ENCODE measurements around the gene SLC7A10. TPM values are rescaled to one million over a fixed set of nuclear protein-coding genes. Genes with fewer than 3 reads are reported as not detected.

SLC7A10 gene
- total RNA-seq, 1 experiment from 2014 or later: not detected

- H3K27ac ChIP-seq: no peak overlapping the region
- no peaks in the 10 kb centered on the region for H3K9me3 ChIP-seq (replicated peaks)
- no peak overlapping the region for H3K4me3 ChIP-seq
- no peak for DNase-seq (ENCODE audit: low read depth in 1 of 2, low spot score in 2 of 2)
- H3K27me3 ChIP-seq (replicated peaks): peaks cover 27% of the 10 kb centered on the region
- H3K4me1 ChIP-seq (replicated peaks): no peaks in the 10 kb centered on the region
- H3K36me3 ChIP-seq: no peaks in the 10 kb centered on the region
These were observed 37.8 kb upstream of the SLC7A10 start for GRCh38 chr19:33263325-33264023.

- Histone ChIP-seq H3K27me3 (replicated peaks) (peaks cover 21% of the 10 kb centered on the region), H3K36me3 (no peaks in the 10 kb centered on the region), H3K4me3 (no peak overlapping the region), H3K27ac (no peak overlapping the region), H3K9me3 (replicated peaks) (no peaks in the 10 kb centered on the region), H3K4me1 (replicated peaks) (no peaks in the 10 kb centered on the region)
- DNase-seq (ENCODE audit: low read depth in 1 of 2, low spot score in 2 of 2): no peak
These were observed 36.0 kb upstream of the SLC7A10 start for GRCh38 chr19:33261511-33262189.

- Histone ChIP-seq H3K27me3 (replicated peaks) (peaks cover 21% of the 10 kb centered on the region), H3K27ac (no peak overlapping the region), H3K4me1 (replicated peaks) (no peaks in the 10 kb centered on the region), H3K9me3 (replicated peaks) (no peaks in the 10 kb centered on the region), H3K36me3 (no peaks in the 10 kb centered on the region), H3K4me3 (no peak overlapping the region)
- DNase-seq (ENCODE audit: low read depth in 1 of 2, low spot score in 2 of 2): no peak
These were observed 35.2 kb upstream of the SLC7A10 start for GRCh38 chr19:33260628-33261418.

GRCh38 chr19:33259539-33259938 is 33.9 kb upstream of the SLC7A10 start:
- H3K9me3 ChIP-seq (replicated peaks): no peaks in the 10 kb centered on the region
- H3K36me3 ChIP-seq: no peaks in the 10 kb centered on the region
- peaks cover 21% of the 10 kb centered on the region for H3K27me3 ChIP-seq (replicated peaks)
- H3K4me1 ChIP-seq (replicated peaks): no peaks in the 10 kb centered on the region
- H3K27ac ChIP-seq: no peak overlapping the region
- DNase-seq (ENCODE audit: low read depth in 1 of 2, low spot score in 2 of 2): no peak
- no peak overlapping the region for H3K4me3 ChIP-seq

- no peaks in the 10 kb centered on the region for H3K9me3 ChIP-seq (replicated peaks)
- peaks cover 13% of the 10 kb centered on the region for H3K27me3 ChIP-seq (replicated peaks)
- no peak overlapping the region for H3K4me3 ChIP-seq
- no peak for DNase-seq (ENCODE audit: low read depth in 1 of 2, low spot score in 2 of 2)
- H3K4me1 ChIP-seq (replicated peaks): no peaks in the 10 kb centered on the region
- no peaks in the 10 kb centered on the region for H3K36me3 ChIP-seq
- no peak overlapping the region for H3K27ac ChIP-seq
These were observed 32.2 kb upstream of the SLC7A10 start for GRCh38 chr19:33257828-33258227.

- no peak overlapping the region for H3K4me3 ChIP-seq
- peaks cover 5% of the 10 kb centered on the region; the same call in 1 of the 2 replicates for H3K27me3 ChIP-seq (replicated peaks)
- DNase-seq (ENCODE audit: low read depth in 1 of 2, low spot score in 2 of 2): no peak
- H3K36me3 ChIP-seq: no peaks in the 10 kb centered on the region
- H3K27ac ChIP-seq: no peak overlapping the region
- no peaks in the 10 kb centered on the region for H3K9me3 ChIP-seq (replicated peaks)
- no peaks in the 10 kb centered on the region for H3K4me1 ChIP-seq (replicated peaks)
These were observed 30.6 kb upstream of the SLC7A10 start for GRCh38 chr19:33256261-33256660.

GRCh38 chr19:33255781-33256180 is 30.1 kb upstream of the SLC7A10 start:
- Histone ChIP-seq H3K4me1 (replicated peaks) (no peaks in the 10 kb centered on the region), H3K36me3 (no peaks in the 10 kb centered on the region), H3K27ac (no peak overlapping the region), H3K27me3 (replicated peaks) (peaks cover 2% of the 10 kb centered on the region; the same call in 1 of the 2 replicates), H3K9me3 (replicated peaks) (no peaks in the 10 kb centered on the region), H3K4me3 (no peak overlapping the region)
- DNase-seq (ENCODE audit: low read depth in 1 of 2, low spot score in 2 of 2): no peak

- no peak overlapping the region for H3K4me3 ChIP-seq
- H3K27me3 ChIP-seq (replicated peaks): 0 out of 2 replicates have a peak, but pooled peaks cover 2% of the 10 kb centered on the region
- no peak overlapping the region for H3K27ac ChIP-seq
- DNase-seq (ENCODE audit: low read depth in 1 of 2, low spot score in 2 of 2): no peak
- no peaks in the 10 kb centered on the region for H3K9me3 ChIP-seq (replicated peaks)
- H3K4me1 ChIP-seq (replicated peaks): no peaks in the 10 kb centered on the region
- no peaks in the 10 kb centered on the region for H3K36me3 ChIP-seq
These were observed 28.7 kb upstream of the SLC7A10 start for GRCh38 chr19:33254245-33254824.

GRCh38 chr19:33252971-33253370 is 27.3 kb upstream of the SLC7A10 start:
- H3K36me3 ChIP-seq: no peaks in the 10 kb centered on the region
- H3K9me3 ChIP-seq (replicated peaks): no peaks in the 10 kb centered on the region
- no peak for DNase-seq (ENCODE audit: low read depth in 1 of 2, low spot score in 2 of 2)
- H3K4me3 ChIP-seq: no peak overlapping the region
- H3K27me3 ChIP-seq (replicated peaks): no peaks in the 10 kb centered on the region
- H3K27ac ChIP-seq: no peak overlapping the region
- H3K4me1 ChIP-seq (replicated peaks): no peaks in the 10 kb centered on the region

- no peak for DNase-seq (ENCODE audit: low read depth in 1 of 2, low spot score in 2 of 2)
- H3K4me1 ChIP-seq (replicated peaks): no peaks in the 10 kb centered on the region
- H3K4me3 ChIP-seq: no peak overlapping the region
- H3K27ac ChIP-seq: no peak overlapping the region
- H3K36me3 ChIP-seq: no peaks in the 10 kb centered on the region
- no peaks in the 10 kb centered on the region for H3K9me3 ChIP-seq (replicated peaks)
- H3K27me3 ChIP-seq (replicated peaks): no peaks in the 10 kb centered on the region
These were observed 26.8 kb upstream of the SLC7A10 start for GRCh38 chr19:33252418-33252962.

GRCh38 chr19:33251526-33252090 is 26.0 kb upstream of the SLC7A10 start:
- Histone ChIP-seq H3K9me3 (replicated peaks) (no peaks in the 10 kb centered on the region), H3K27ac (no peak overlapping the region), H3K36me3 (no peaks in the 10 kb centered on the region), H3K4me1 (replicated peaks) (no peaks in the 10 kb centered on the region), H3K4me3 (no peak overlapping the region), H3K27me3 (replicated peaks) (no peaks in the 10 kb centered on the region)
- no peak for DNase-seq (ENCODE audit: low read depth in 1 of 2, low spot score in 2 of 2)

- Histone ChIP-seq H3K27ac (no peak overlapping the region), H3K9me3 (replicated peaks) (peaks cover 4% of the 10 kb centered on the region; the same call in 1 of the 2 replicates), H3K36me3 (no peaks in the 10 kb centered on the region), H3K4me3 (no peak overlapping the region), H3K4me1 (replicated peaks) (no peaks in the 10 kb centered on the region), H3K27me3 (replicated peaks) (no peaks in the 10 kb centered on the region)
- no peak for DNase-seq (ENCODE audit: low read depth in 1 of 2, low spot score in 2 of 2)
These were observed 25.4 kb upstream of the SLC7A10 start for GRCh38 chr19:33251076-33251475.

- Histone ChIP-seq H3K4me3 (no peak overlapping the region), H3K27ac (no peak overlapping the region), H3K9me3 (replicated peaks) (peaks cover 7% of the 10 kb centered on the region; the same call in 1 of the 2 replicates), H3K4me1 (replicated peaks) (no peaks in the 10 kb centered on the region), H3K36me3 (no peaks in the 10 kb centered on the region), H3K27me3 (replicated peaks) (no peaks in the 10 kb centered on the region)
- DNase-seq (ENCODE audit: low read depth in 1 of 2, low spot score in 2 of 2): no peak
These were observed 24.9 kb upstream of the SLC7A10 start for GRCh38 chr19:33250500-33250899.

Data from SJSA1 (cell line).